ENCODE results near the gene PRKG2. TPM values are rescaled to one million over a fixed set of nuclear protein-coding genes. Genes with fewer than 3 reads are reported as not detected.

PRKG2 gene
- polyA plus RNA-seq, 1 of the 3 experiments (the other 2 are of a cell fraction) = not detected

GRCh38 chr4:81106150-81106549, 108.9 kb downstream of the PRKG2 start (continued):
- no peak for TF ChIP-seq IRF3 (IDR thresholded peaks at IDR 0.05; ENCODE audit: low read depth, low read length)
- TF ChIP-seq MXI1 (IDR thresholded peaks at IDR 0.05; ENCODE audit: low read depth, low read length) = no peak
- no peak for TF ChIP-seq JUND (IDR thresholded peaks at IDR 0.05)
- TF ChIP-seq, protein P1, sequence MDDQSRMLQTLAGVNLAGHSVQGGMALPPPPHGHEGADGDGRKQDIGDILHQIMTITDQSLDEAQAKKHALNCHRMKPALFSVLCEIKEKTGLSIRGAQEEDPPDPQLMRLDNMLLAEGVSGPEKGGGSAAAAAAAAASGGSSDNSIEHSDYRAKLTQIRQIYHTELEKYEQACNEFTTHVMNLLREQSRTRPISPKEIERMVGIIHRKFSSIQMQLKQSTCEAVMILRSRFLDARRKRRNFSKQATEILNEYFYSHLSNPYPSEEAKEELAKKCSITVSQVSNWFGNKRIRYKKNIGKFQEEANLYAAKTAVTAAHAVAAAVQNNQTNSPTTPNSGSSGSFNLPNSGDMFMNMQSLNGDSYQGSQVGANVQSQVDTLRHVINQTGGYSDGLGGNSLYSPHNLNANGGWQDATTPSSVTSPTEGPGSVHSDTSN (IDR thresholded peaks at IDR 0.05) = no peak
- no peak for TF ChIP-seq TAF1 (IDR thresholded peaks at IDR 0.05; ENCODE audit: borderline replicate concordance, low read depth, low read length)
- TF ChIP-seq CTCF (IDR thresholded peaks at IDR 0.05) = no peak
- no peak for TF ChIP-seq YY1 (IDR thresholded peaks at IDR 0.05; ENCODE audit: low read depth)
- TF ChIP-seq USF2 (IDR thresholded peaks at IDR 0.05; ENCODE audit: borderline replicate concordance, low read depth, low read length) = no peak

DNA sequence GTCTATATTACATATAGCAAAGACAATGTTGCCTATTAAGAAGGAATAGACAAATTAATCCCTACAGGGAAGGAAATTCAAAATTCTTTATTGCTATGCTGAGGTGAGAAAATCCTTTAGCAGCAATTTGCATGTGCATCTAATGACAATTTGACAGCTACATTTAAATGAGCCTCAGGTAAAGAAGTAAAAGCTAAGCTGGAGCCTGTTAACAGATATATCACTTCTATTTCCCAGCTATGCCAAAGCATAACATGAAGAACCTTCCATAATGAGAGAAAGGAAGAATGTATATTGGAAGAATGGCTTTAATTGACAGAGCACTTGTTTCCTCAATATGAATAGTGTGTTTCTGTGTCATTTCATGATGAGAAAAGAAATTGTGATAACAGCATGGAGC, 112.9 kb downstream of the PRKG2 start:
- Histone ChIP-seq H3K4me2 (no peak overlapping the region), H3K79me2 (ENCODE audit: insufficient read depth) (no peaks in the 10 kb centered on the region), H3K27ac (ENCODE audit: low read depth in 2 of 2, low read length in 1 of 2) (no peak overlapping the region), H3K9me3 (no peaks in the 10 kb centered on the region), H3K36me3 (replicated peaks in 1 of 2; ENCODE audit: control insufficient read depth in 1 of 2, insufficient read depth in 2 of 2, low read length in 1 of 2) (no peaks in the 10 kb centered on the region), H3F3A (replicated peaks; ENCODE audit: insufficient read depth) (no peaks in the 10 kb centered on the region), H3K4me1 (ENCODE audit: control insufficient read depth in 1 of 2, insufficient read depth in 2 of 2, low read depth in 1 of 2, low read length in 1 of 2) (no peaks in the 10 kb centered on the region), H3K4me3 (ENCODE audit: low read depth in 2 of 2, low read length in 1 of 2) (no peak overlapping the region), H3K9ac (no peak overlapping the region), H3K9me2 (no peaks in the 10 kb centered on the region), H3K27me3 (ENCODE audit: insufficient read depth) (peaks cover 7% of the 10 kb centered on the region; the same call in 1 of the 2 replicates), H2AFZ (ENCODE audit: low read depth) (no peak overlapping the region), H4K20me1 (ENCODE audit: insufficient read depth) (no peaks in the 10 kb centered on the region)
- no peak for DNase-seq
- TF ChIP-seq GATA2 (CRISPR knock-in tag; IDR thresholded peaks at IDR 0.05) (no peak), USF1 (IDR thresholded peaks at IDR 0.05; ENCODE audit: borderline replicate concordance, low read depth) (no peak), RCOR1 (IDR thresholded peaks at IDR 0.05; ENCODE audit: low read length) (no peak), RFX5 (IDR thresholded peaks at IDR 0.05; ENCODE audit: low read length) (no peak), SIN3A (IDR thresholded peaks at IDR 0.05; ENCODE audit: borderline replicate concordance, low read depth, low read length) (no peak), FOSL2 (IDR thresholded peaks at IDR 0.05; ENCODE audit: borderline replicate concordance, low read depth) (no peak), TAF1 (IDR thresholded peaks at IDR 0.05; ENCODE audit: borderline replicate concordance, low read depth, low read length) (no peak), POLR2AphosphoS5 (IDR thresholded peaks at IDR 0.05; ENCODE audit: low read depth, low read length) (no peak), SMC3 (IDR thresholded peaks at IDR 0.05; ENCODE audit: low read depth, low read length) (no peak), FOXJ3 (CRISPR knock-in tag; IDR thresholded peaks at IDR 0.05) (no peak), GABPA (IDR thresholded peaks at IDR 0.05; ENCODE audit: low read depth) (no peak), JUND (IDR thresholded peaks at IDR 0.05) (no peak), TEAD4 (IDR thresholded peaks at IDR 0.05; ENCODE audit: borderline replicate concordance, insufficient read depth) (no peak), USF2 (IDR thresholded peaks at IDR 0.05; ENCODE audit: borderline replicate concordance, low read depth, low read length) (no peak)
- CTCF ChIA-PET = interaction anchor here (1.1 kb wide), 1 partner anchor 33 kb away, joined by 4 read pairs; no protein-coding TSS in a partner anchor
- POLR2A ChIA-PET = no interaction called here
